Measurements from ENCODE around the gene SLC35F1. TPM values are rescaled to one million over a fixed set of nuclear protein-coding genes. Genes with fewer than 3 reads are reported as not detected.

The SLC35F1 gene
- total RNA-seq, 2 experiments from 2014 or later, result 0.09 TPM

- TF ChIP-seq, protein P1, sequence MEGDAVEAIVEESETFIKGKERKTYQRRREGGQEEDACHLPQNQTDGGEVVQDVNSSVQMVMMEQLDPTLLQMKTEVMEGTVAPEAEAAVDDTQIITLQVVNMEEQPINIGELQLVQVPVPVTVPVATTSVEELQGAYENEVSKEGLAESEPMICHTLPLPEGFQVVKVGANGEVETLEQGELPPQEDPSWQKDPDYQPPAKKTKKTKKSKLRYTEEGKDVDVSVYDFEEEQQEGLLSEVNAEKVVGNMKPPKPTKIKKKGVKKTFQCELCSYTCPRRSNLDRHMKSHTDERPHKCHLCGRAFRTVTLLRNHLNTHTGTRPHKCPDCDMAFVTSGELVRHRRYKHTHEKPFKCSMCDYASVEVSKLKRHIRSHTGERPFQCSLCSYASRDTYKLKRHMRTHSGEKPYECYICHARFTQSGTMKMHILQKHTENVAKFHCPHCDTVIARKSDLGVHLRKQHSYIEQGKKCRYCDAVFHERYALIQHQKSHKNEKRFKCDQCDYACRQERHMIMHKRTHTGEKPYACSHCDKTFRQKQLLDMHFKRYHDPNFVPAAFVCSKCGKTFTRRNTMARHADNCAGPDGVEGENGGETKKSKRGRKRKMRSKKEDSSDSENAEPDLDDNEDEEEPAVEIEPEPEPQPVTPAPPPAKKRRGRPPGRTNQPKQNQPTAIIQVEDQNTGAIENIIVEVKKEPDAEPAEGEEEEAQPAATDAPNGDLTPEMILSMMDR (IDR thresholded peaks at IDR 0.05), result no peak
- POLR2A ChIA-PET, result no interaction called here
- H3K36me3 Mint-ChIP-seq (ENCODE audit: low read depth), result no peaks in the 10 kb centered on the region
Observed at GRCh38 chr6:118134206-118134605, 227.1 kb downstream of the SLC35F1 start.

DNA sequence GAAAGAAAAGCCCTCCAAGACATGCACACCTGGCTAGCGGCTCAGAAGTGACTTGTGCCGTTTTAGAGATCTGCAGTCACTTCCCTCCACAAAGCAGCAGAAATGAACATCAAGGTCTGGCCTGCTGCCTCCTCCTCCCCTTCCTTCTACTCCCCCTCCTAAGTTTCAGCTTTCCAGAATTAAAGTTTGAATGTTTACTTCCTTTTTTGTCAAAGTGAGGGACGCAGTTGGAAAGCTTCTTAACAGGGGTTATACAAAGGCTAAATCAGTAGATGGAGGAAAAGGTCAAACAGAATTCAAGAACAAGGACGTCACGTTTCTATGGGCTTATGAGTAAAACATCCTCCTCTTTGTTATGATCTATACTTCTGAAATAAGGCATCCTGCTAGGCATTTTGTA is 227.7 kb downstream of the SLC35F1 start:
- no peak overlapping the region for H3K4me3 Mint-ChIP-seq
- no peaks in the 10 kb centered on the region for H3K36me3 Mint-ChIP-seq (ENCODE audit: low read depth)
- intact Hi-C loops (cut with micrococcal nuclease), result no loop called here
- H3K27me3 Mint-ChIP-seq, result peaks cover 4% of the 10 kb centered on the region
- no peak for DNase-seq
- no peaks in the 10 kb centered on the region for H3K9me3 Mint-ChIP-seq
- CTCF ChIA-PET, result no interaction called here
- no peaks in the 10 kb centered on the region for H3K4me1 Mint-ChIP-seq (ENCODE audit: low read depth)
- H3K27ac Mint-ChIP-seq, result no peak overlapping the region
- ATAC-seq, result no peak
- POLR2A ChIA-PET, result no interaction called here
- TF ChIP-seq, protein P1 (IDR thresholded peaks at IDR 0.05), result no peak

More at GRCh38 chr6:118134206-118134605, 227.1 kb downstream of the SLC35F1 start:
- no peak overlapping the region for H3K4me3 Mint-ChIP-seq
- no peak for ATAC-seq
- CTCF ChIA-PET, result no interaction called here
- peaks cover 4% of the 10 kb centered on the region for H3K27me3 Mint-ChIP-seq
- no peaks in the 10 kb centered on the region for H3K4me1 Mint-ChIP-seq (ENCODE audit: low read depth)
- no peak overlapping the region for H3K27ac Mint-ChIP-seq
- intact Hi-C loops (cut with micrococcal nuclease), result no loop called here
- DNase-seq, result no peak
- no peaks in the 10 kb centered on the region for H3K9me3 Mint-ChIP-seq

- H3K27me3 Mint-ChIP-seq, result peaks cover 4% of the 10 kb centered on the region
- intact Hi-C loops (cut with micrococcal nuclease), result no loop called here
- H3K27ac Mint-ChIP-seq, result no peak overlapping the region
- H3K9me3 Mint-ChIP-seq, result no peaks in the 10 kb centered on the region
- no peak overlapping the region for H3K4me3 Mint-ChIP-seq
- ChIA-PET POLR2A (no interaction called here), CTCF (no interaction called here)
- TF ChIP-seq, protein P1 (IDR thresholded peaks at IDR 0.05), result no peak
- ATAC-seq (no peak), DNase-seq (no peak)
- no peaks in the 10 kb centered on the region for H3K4me1 Mint-ChIP-seq (ENCODE audit: low read depth)
- no peaks in the 10 kb centered on the region for H3K36me3 Mint-ChIP-seq (ENCODE audit: low read depth)
Observed at GRCh38 chr6:118135371-118135770, 228.3 kb downstream of the SLC35F1 start.

GRCh38 chr6:118141211-118141610 is 234.1 kb downstream of the SLC35F1 start:
- intact Hi-C loops (cut with micrococcal nuclease), result no loop called here
- POLR2A ChIA-PET, result no interaction called here
- ATAC-seq (no peak), DNase-seq (no peak)
- peaks cover 8% of the 10 kb centered on the region for H3K27me3 Mint-ChIP-seq
- no peaks in the 10 kb centered on the region for H3K9me3 Mint-ChIP-seq
- TF ChIP-seq, protein P1 (IDR thresholded peaks at IDR 0.05), result no peak
- H3K4me1 Mint-ChIP-seq (ENCODE audit: low read depth), result no peaks in the 10 kb centered on the region
- H3K27ac Mint-ChIP-seq, result no peak overlapping the region
- H3K36me3 Mint-ChIP-seq (ENCODE audit: low read depth), result no peaks in the 10 kb centered on the region
- CTCF ChIA-PET, result no interaction called here
- H3K4me3 Mint-ChIP-seq, result no peak overlapping the region

DNA sequence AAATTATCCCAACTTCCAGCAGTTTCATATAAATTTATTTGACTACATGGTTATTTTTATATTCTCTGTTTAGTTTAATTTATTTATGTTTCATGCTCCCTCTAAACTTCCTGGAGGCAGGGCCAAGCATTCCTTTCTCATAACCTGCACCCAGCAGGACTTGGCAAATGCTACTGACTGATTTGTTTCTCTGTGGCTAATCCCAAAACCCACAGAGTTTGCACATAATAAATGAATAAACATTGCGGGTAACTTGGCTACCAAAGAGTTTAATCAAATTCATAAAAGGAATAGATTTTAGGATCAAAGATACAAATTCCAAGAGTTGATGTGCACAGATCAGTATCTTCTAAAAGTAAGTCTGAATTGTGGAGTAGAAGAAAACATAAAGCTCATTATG is 239.5 kb downstream of the SLC35F1 start:
- ATAC-seq (no peak), DNase-seq (no peak)
- Mint-ChIP-seq H3K27ac (no peak overlapping the region), H3K36me3 (ENCODE audit: low read depth) (no peaks in the 10 kb centered on the region), H3K27me3 (peaks cover 16% of the 10 kb centered on the region), H3K9me3 (no peaks in the 10 kb centered on the region), H3K4me1 (ENCODE audit: low read depth) (no peaks in the 10 kb centered on the region), H3K4me3 (no peak overlapping the region)
- TF ChIP-seq, protein P1 (IDR thresholded peaks at IDR 0.05), result no peak
- ChIA-PET CTCF (no interaction called here), POLR2A (no interaction called here)
- intact Hi-C loops (cut with micrococcal nuclease), result no loop called here

Data from activated CD8-positive, alpha-beta T cell treated with anti-CD3 and anti-CD28 coated beads for 36 hours (primary cell).